Measurements from ENCODE around the gene PADI3. TPM values are rescaled to one million over a fixed set of nuclear protein-coding genes. Genes with fewer than 3 reads are reported as not detected.

PADI3 gene
- total and polyA plus RNA-seq, 2 of the 4 experiments (the other 2 are of a cell fraction): not detected

GRCh38 chr1:17297991-17298390 lies 49.1 kb downstream of the PADI3 start:
- DNase-seq (no peak), ATAC-seq (ENCODE audit: low read depth) (no peak)
- H2AK5ac ChIP-seq (ENCODE audit: low read depth, low read length): no peak overlapping the region
- H3K4ac ChIP-seq (ENCODE audit: low read depth, low read length): no peak overlapping the region
- H2BK5ac ChIP-seq (ENCODE audit: low read depth, low read length, poor library complexity, severe bottlenecking): no peak overlapping the region
- H3K79me1 ChIP-seq (ENCODE audit: low read depth in 1 of 2, low read length in 2 of 2): no peaks in the 10 kb centered on the region
- H3K23ac ChIP-seq (ENCODE audit: low read depth, low read length): no peak overlapping the region
- H4K91ac ChIP-seq (ENCODE audit: insufficient read depth, low read depth, low read length): no peak overlapping the region
- H3K27me3 ChIP-seq (ENCODE audit: control insufficient read depth, insufficient read depth, low read length): peaks cover 16% of the 10 kb centered on the region
- H3K27ac ChIP-seq (ENCODE audit: insufficient read depth, low read length): no peak overlapping the region
- no peaks in the 10 kb centered on the region for H4K20me1 ChIP-seq (ENCODE audit: insufficient read depth, low read length)
- no peak overlapping the region for H3K4me2 ChIP-seq (ENCODE audit: low read depth, low read length)
- H3K18ac ChIP-seq (ENCODE audit: low read depth, low read length): no peak overlapping the region
- H3K9ac ChIP-seq (ENCODE audit: low read depth, low read length): no peak overlapping the region
- H3K9me3 ChIP-seq (ENCODE audit: control insufficient read depth, insufficient read depth, low read length): peaks cover 12% of the 10 kb centered on the region
- intact Hi-C loops (cut with micrococcal nuclease) (no loop called here), in situ Hi-C loops (cut with MboI; ENCODE audit: low sequenced_read_pairs) (no loop called here), dilution Hi-C loops (cut with HindIII; ENCODE audit: low sequenced_read_pairs, unreplicated experiment) (no loop called here)
- no peak overlapping the region for H3K56ac ChIP-seq (ENCODE audit: extremely low read depth, insufficient read depth, low read length)
- no peaks in the 10 kb centered on the region for H3K36me3 ChIP-seq (ENCODE audit: control insufficient read depth, insufficient read depth, low read length)
- no peak overlapping the region for H2BK120ac ChIP-seq (ENCODE audit: low read depth, low read length)
- no CpG with 5 or more reads among the region's 7 CpGs for WGBS, 2 experiments (ENCODE audit: extremely low coverage in 2 of 2, insufficient read length in 1 of 2)
- H2AK9ac ChIP-seq (replicated peaks; ENCODE audit: low read depth, low read length, poor library complexity): no peak overlapping the region
- H4K5ac ChIP-seq (ENCODE audit: low read depth, low read length): no peak overlapping the region
- no peak overlapping the region for H2BK20ac ChIP-seq (ENCODE audit: low read depth, low read length)
- H3K14ac ChIP-seq (replicated peaks; ENCODE audit: low read depth, low read length): no peak overlapping the region
- no peaks in the 10 kb centered on the region for H3K9me1 ChIP-seq (ENCODE audit: insufficient read depth, low read length)
- H4K8ac ChIP-seq (ENCODE audit: low read depth in 2 of 2, low read length in 2 of 2): no peak overlapping the region
- BruUV-seq (replicated peaks): no TSS peak
- ChIA-PET CTCF (no interaction called here), POLR2A (ENCODE audit: unreplicated experiment) (no interaction called here)
- H2AFZ ChIP-seq (replicated peaks; ENCODE audit: low read length, poor library complexity): no peak overlapping the region
- H2BK15ac ChIP-seq (ENCODE audit: low read depth, low read length): no peak overlapping the region
- TF ChIP-seq RCOR1 (IDR thresholded peaks at IDR 0.05; ENCODE audit: insufficient replicate concordance, low read length): no peak
- no peak for TF ChIP-seq MAFK (IDR thresholded peaks at IDR 0.05; ENCODE audit: low read depth, low read length)
- no peaks in the 10 kb centered on the region for H3K4me1 ChIP-seq (ENCODE audit: control insufficient read depth, insufficient read depth, low read length)
- H3K4me3 ChIP-seq (ENCODE audit: insufficient read depth, low read depth, low read length): no peak overlapping the region
